Astrocyte (in vitro differentiated cells and primary cell): ENCODE data around the gene LRRK1.

Experiments
- CTCF ChIP-seq: IDR thresholded peaks from 2 replicates; pipeline ENCODE4 v1.5.1; 2011; ENCODE audit warnings: low read depth, mild to moderate bottlenecking, inconsistent platforms, low read length, moderate library complexity; ENCODE audit not compliant: insufficient read depth
- EZH2 ChIP-seq: IDR thresholded peaks from 2 replicates; pipeline ENCODE4 v1.6.1; 2012; ENCODE audit warnings: mild to moderate bottlenecking, low read length, inconsistent platforms; ENCODE audit not compliant: insufficient read depth

GRCh38 chr15:100922192-100923040 is 3.3 kb downstream of the LRRK1 start:
- TF ChIP-seq EZH2 = no peak
- TF ChIP-seq CTCF = no peak
